ENCODE data around the gene FRMD4A.

DNA sequence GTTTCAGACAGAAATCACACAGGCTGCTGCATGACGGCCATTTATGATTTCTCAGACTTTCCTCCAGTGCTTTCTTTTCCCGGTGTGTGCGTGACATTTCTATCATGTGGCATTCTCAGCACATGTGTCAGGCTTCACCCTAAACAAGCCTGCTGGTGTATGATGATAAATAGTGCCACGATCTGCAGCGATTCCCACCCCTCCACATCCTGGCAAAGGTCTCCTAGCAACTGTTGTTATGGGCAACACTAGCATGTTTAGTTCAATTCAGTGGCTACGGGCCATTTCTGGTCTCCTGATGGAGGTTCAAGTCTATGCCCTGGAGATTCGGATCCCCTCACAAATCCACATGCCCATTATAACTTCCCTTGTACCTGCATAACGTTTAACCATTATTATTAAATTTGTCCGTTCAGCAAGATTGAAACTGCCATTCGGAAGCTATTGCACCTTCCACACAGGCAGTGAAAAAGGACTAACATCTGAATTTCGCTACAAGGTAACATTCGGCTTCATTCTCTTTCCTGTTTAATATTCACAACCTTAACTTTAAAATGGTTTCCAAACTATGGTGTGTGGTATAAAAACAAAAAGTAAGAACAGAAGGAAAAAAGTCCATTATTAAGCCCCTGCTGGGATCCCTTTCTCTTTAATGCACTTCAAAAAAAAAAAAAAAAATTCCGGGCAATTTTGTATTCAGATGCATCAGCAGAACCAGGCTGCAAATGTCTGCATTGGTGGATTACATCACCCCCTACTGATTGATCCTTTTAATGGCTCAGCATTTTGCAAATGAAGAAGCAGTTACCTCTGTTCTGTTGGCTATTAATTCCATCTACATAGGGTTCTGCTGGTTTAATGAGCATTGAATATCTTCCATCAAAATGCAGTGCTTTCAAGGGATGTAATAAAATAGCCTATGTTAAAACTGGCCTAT lies 90.2 kb downstream of the FRMD4A start:
- TF ChIP-seq SMAD1 (IDR thresholded peaks at IDR 0.05; ENCODE audit: low read depth, partially characterized antibody) (no peak), ESRRA (IDR thresholded peaks at IDR 0.05; ENCODE audit: low read length) (no peak), CEBPB (IDR thresholded peaks at IDR 0.05; ENCODE audit: borderline replicate concordance in 1 of 2, low read depth in 2 of 2, low read length in 2 of 2) (no peak), EZH2 (IDR thresholded peaks at IDR 0.05; ENCODE audit: borderline replicate concordance, control insufficient read depth, low read depth, low read length) (no peak), SIX5 (IDR thresholded peaks at IDR 0.05; ENCODE audit: low read depth, low read length, severe bottlenecking) (no peak), SRF (IDR thresholded peaks at IDR 0.05; ENCODE audit: low read depth in 2 of 2, low read length in 2 of 2) (no peak), MYC (IDR thresholded peaks at IDR 0.05; ENCODE audit: insufficient read depth, insufficient read length, insufficient replicate concordance, low read length, severe bottlenecking) (no peak), IRF4 (IDR thresholded peaks at IDR 0.05; ENCODE audit: low read depth, low read length) (no peak), POLR2A (IDR thresholded peaks at IDR 0.05; ENCODE audit: low read depth, low read length) (no peak)
- TF ChIP-seq, protein P1, sequence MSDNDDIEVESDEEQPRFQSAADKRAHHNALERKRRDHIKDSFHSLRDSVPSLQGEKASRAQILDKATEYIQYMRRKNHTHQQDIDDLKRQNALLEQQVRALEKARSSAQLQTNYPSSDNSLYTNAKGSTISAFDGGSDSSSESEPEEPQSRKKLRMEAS (IDR thresholded peaks at IDR 0.05; ENCODE audit: low read depth, low read length): no peak
- TF ChIP-seq, protein P2, sequence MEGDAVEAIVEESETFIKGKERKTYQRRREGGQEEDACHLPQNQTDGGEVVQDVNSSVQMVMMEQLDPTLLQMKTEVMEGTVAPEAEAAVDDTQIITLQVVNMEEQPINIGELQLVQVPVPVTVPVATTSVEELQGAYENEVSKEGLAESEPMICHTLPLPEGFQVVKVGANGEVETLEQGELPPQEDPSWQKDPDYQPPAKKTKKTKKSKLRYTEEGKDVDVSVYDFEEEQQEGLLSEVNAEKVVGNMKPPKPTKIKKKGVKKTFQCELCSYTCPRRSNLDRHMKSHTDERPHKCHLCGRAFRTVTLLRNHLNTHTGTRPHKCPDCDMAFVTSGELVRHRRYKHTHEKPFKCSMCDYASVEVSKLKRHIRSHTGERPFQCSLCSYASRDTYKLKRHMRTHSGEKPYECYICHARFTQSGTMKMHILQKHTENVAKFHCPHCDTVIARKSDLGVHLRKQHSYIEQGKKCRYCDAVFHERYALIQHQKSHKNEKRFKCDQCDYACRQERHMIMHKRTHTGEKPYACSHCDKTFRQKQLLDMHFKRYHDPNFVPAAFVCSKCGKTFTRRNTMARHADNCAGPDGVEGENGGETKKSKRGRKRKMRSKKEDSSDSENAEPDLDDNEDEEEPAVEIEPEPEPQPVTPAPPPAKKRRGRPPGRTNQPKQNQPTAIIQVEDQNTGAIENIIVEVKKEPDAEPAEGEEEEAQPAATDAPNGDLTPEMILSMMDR (IDR thresholded peaks at IDR 0.05 in 2 of 3, conservative IDR thresholded peaks at IDR 0.05 in 1 of 3; ENCODE audit: control insufficient read depth in 2 of 3, extremely low read depth in 1 of 3, insufficient read depth in 1 of 3, low read depth in 3 of 3, low read length in 3 of 3): no peak; a peak in 1 of 6 replicates
- TF ChIP-seq, protein P3, sequence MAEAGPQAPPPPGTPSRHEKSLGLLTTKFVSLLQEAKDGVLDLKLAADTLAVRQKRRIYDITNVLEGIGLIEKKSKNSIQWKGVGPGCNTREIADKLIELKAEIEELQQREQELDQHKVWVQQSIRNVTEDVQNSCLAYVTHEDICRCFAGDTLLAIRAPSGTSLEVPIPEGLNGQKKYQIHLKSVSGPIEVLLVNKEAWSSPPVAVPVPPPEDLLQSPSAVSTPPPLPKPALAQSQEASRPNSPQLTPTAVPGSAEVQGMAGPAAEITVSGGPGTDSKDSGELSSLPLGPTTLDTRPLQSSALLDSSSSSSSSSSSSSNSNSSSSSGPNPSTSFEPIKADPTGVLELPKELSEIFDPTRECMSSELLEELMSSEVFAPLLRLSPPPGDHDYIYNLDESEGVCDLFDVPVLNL (IDR thresholded peaks at IDR 0.05; ENCODE audit: low read depth, low read length): no peak

Data from GM12878 (cell line).